SK-N-MC (cell line): ENCODE data around the gene UNC50.

Source experiments
- EZH2 ChIP-seq: fragments of 200-600 bp; sonication (generic); IDR thresholded peaks from one replicate; pipeline ENCODE4 v1.6.1; 2017; ENCODE audit warnings: antibody characterized with exemption
- FOXP2 ChIP-seq: optimal IDR thresholded peaks from 2 replicates; pipeline ENCODE3; 2011; ENCODE audit warnings: mild to moderate bottlenecking, moderate library complexity; ENCODE audit not compliant: insufficient read depth; ENCODE audit errors: extremely low read length, control extremely low read depth
- POLR2AphosphoS5 ChIP-seq: IDR thresholded peaks from 2 replicates; pipeline ENCODE4 v1.6.1; 2012; ENCODE audit warnings: mild to moderate bottlenecking, low read depth, low read length, borderline replicate concordance

DNA sequence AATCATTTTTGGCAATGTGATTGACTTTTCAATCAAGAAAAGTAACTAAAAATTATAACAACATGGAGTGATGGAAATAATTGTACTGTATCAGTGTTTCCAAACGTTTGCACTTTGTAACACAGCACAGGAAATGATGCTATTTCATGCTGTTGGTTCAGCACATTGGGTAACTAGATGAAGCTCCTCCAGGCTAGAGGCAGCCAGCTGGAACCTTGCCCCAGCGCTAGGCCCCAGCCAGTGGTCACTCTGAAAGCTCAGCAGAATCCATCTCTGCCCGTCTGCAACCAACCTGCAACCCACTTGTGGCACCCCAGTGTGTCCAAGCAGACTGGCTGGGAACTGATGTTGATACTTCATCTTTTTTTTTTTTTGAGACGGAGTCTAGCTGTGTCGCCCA lies 15.3 kb downstream of the UNC50 start:
- TF ChIP-seq EZH2, result no peak
- no peak for TF ChIP-seq FOXP2
- no peak for TF ChIP-seq POLR2AphosphoS5
